Activated CD4-positive, alpha-beta T cell treated with anti-CD3 and anti-CD28 coated beads, Interleukin-2, Interleukin-6, amounts not matched to agents 100 ng/mL and 50 ng/mL, durations not matched to agents 16 hours and 8 hours (primary cell): Measurements from ENCODE around the gene LRRC63.

Experiments
- DNase-seq: peaks from one replicate; pipeline ENCODE4 v3.0.0-alpha.2; 2020

Gene LRRC63

GRCh38 chr13:46315036-46315435, 103.3 kb downstream of the LRRC63 start:
- no peak for DNase-seq

GRCh38 chr13:46315491-46316075, 103.9 kb downstream of the LRRC63 start:
- DNase-seq = no peak

- no peak for DNase-seq
These were observed 105.4 kb downstream of the LRRC63 start for GRCh38 chr13:46317120-46317519.

- no peak for DNase-seq
These were observed 107.3 kb downstream of the LRRC63 start for GRCh38 chr13:46318986-46319385.

GRCh38 chr13:46320406-46320805, 108.7 kb downstream of the LRRC63 start:
- DNase-seq = no peak

GRCh38 chr13:46320821-46321220, 109.1 kb downstream of the LRRC63 start:
- no peak for DNase-seq

- DNase-seq = peak; percentile 84
These were observed 109.9 kb downstream of the LRRC63 start for GRCh38 chr13:46321494-46322225.

- no peak for DNase-seq
These were observed 113.2 kb downstream of the LRRC63 start for GRCh38 chr13:46324976-46325375.
